Motor neuron (in vitro differentiated cells): ENCODE measurements around the gene TMEM44. TPM values are rescaled to one million over a fixed set of nuclear protein-coding genes. Genes with fewer than 3 reads are reported as not detected.

Source experiments
- ATAC-seq, 8 experiments: fragments of 200-7000 bp; cut with Tn5 transposase; replicated peaks in 6 of 8; 2 replicates each; pipeline ENCODE4 v1.8.0; 2021; ENCODE audit warnings: mild to moderate bottlenecking in 8 of 8, moderate library complexity in 8 of 8
- H3K27ac ChIP-seq, 2 donors: fragments of 250-450 bp; sonication (Bioruptor Pico); 2 replicates each; pipeline ENCODE4 v1.9.0; 2021; ENCODE audit warnings: antibody characterized with exemption in 2 of 2, mild to moderate bottlenecking in 2 of 2, moderate library complexity in 1 of 2
- H3K4me1 ChIP-seq, 2 donors: fragments of 250-450 bp; sonication (Bioruptor Pico); replicated peaks in 1 of 2; 2 replicates each; pipeline ENCODE4 v1.6.1; 2021; ENCODE audit warnings: antibody characterized with exemption in 2 of 2, mild to moderate bottlenecking in 2 of 2, moderate library complexity in 1 of 2
- H3K4me3 ChIP-seq, 5 donors: fragments of 250-450 bp; sonication (Bioruptor Pico); 2 replicates each; pipeline ENCODE4 v1.9.0; 2021; ENCODE audit warnings: antibody characterized with exemption in 5 of 5, mild to moderate bottlenecking in 5 of 5, moderate library complexity in 4 of 5
- WGBS, 10 experiments: fragments of 450-650 bp; shearing (Covaris generic); methylation state at CpG; one replicate each; pipeline ENCODE4 v1.0.0; 2022; 5-methylcytosine and 5-hydroxymethylcytosine counted together
- in situ Hi-C, 9 experiments: fragments of 400-800 bp; cut with MboI; loops; one replicate each; pipeline ENCODE4 v1.15.0; 2021; ENCODE audit warnings: low sequenced_read_pairs in 9 of 9, low pct_unique_long_range_greater_than_20kb in 2 of 9; ENCODE audit not compliant: unreplicated experiment in 9 of 9
- total RNA-seq, 8 experiments: library from RNA; unstranded; fragments of 300-600 nt; gene quantifications; 2 replicates each; pipeline versions ENCODE4 v1.2.3 to v1.2.4, GENCODE V29; 2022

Gene TMEM44
- total RNA-seq, result 10 to 100 TPM in 3 of 8 experiments, 1 to 10 TPM in 5; 6.9 to 13.6 (median 9.0) TPM

DNA sequence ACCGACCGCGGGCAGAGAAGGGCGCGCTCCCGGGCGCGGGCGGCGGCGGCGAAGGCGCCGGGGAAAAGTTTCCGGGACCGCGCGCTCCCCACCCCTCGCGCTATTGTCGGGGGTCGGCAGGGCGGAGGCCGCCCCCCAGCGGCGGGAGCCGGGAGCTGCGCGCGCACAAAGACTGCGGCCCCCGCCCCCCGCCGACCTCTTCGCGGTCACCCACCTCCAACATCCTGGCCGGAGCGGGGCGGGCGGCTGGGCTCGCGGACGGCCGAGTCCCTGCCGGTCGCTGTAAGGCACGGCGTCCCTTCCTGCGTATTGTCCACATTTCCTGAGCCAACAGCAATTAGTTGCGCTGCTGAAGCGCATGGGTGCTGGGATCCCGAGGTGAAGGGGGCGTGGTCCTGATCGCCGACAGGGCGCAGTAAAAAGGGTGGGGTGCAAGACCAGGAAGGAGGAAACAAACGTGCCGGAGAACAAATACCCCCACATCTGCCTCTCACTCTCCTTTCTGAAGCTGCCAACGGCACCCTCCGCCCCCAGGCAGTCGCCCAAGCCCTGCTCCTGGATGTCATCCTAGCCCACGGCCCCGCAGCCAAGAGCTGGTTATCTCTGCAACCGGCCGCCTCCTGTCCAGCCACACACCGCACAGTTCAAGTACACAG lies at the start of gene TMEM44:
Gene TMEM44, minus strand, starts transcription at position 71 of the 656 bp plus-strand sequence. CDS start 204 bp downstream, outside the sequence.
- no peaks in the 10 kb centered on the region for H3K4me1 ChIP-seq
- H3K4me3 ChIP-seq, result peak within 1 kb of the TSS; percentile 64 to 85 (median 66)
- peak; percentile 87 to 93 (median 91) for ATAC-seq
- in situ Hi-C loops, result no loop called here
- WGBS, 10 experiments, result 0 to 32% (median 3%) methylated on average over 1 to 7 of the region's 66 CpGs; no CpG with 5 or more reads in 3 of the 10 experiments
- peak within 1 kb of the TSS; percentile 10 to 67 for H3K27ac ChIP-seq

DNA sequence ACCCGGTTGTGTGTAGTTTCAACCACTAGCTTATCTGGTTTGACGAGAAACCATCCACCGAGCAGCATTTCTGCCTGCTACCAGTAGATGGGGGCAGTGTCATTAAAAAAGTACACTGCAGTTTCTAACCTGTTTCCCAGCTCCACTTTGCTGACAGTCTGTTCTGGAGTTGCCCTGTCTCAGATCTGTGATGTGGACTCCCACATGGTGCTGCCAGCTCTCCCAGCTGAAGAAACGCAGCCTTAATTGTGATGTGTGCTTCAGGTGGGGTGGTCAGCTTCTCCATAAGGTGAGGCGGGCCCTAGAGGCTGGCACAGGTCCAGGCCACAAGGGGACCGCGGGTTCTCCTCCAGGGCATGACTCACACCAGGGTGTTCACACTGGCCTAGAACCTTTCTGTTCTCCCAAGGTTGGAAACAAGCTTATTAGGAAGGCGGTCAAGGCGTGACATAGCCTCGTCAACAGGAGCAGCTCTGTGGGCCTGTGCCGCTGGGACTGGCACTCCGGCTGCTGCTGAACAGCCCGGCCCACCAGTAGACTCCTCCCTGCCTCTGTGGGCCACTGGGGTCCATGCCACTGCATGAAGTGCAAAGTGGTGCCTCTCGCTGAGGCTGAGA lies 49.6 kb upstream of the TMEM44 start:
- in situ Hi-C loops, result loop anchor here (10.0 to 25.0 kb wide), 10 partner anchors 179 to 854 kb away; partner anchors contain the start of genes XXYLT1 (in 2 of the 9) and PPP1R2 (in 1 of the 9)
- WGBS, 10 experiments, result 0 to 87% (median 33%) methylated on average over 1 to 5 of the region's 14 CpGs; no CpG with 5 or more reads in 3 of the 10 experiments
- ATAC-seq, result peak; percentile 41 to 71 (median 52)
- Histone ChIP-seq H3K27ac (no peak overlapping the region), H3K4me1 (peaks cover 4 to 5% of the 10 kb centered on the region in 2 donors), H3K4me3 (no peak overlapping the region)

GRCh38 chr3:194682189-194682693 lies 49.0 kb upstream of the TMEM44 start:
- Histone ChIP-seq H3K4me3 (no peak overlapping the region), H3K27ac (no peak overlapping the region), H3K4me1 (peaks cover 4 to 5% of the 10 kb centered on the region in 2 donors)
- in situ Hi-C loops, result loop anchor here (10.0 to 25.0 kb wide), 10 partner anchors 180 to 855 kb away; partner anchors contain the start of genes XXYLT1 (in 2 of the 9) and PPP1R2 (in 1 of the 9)
- no peak for ATAC-seq
- 0 to 82% (median 23%) methylated on average over 1 to 4 of the region's 4 CpGs; no CpG with 5 or more reads in 2 of the 10 experiments for WGBS, 10 experiments

- Histone ChIP-seq H3K4me3 (no peak overlapping the region), H3K27ac (no peak overlapping the region), H3K4me1 (peaks cover 4 to 5% of the 10 kb centered on the region in 2 donors)
- ATAC-seq, result no peak
- 50 to 100% (median 68%) methylated on average over 1 to 9 of the region's 11 CpGs for WGBS, 10 experiments
- in situ Hi-C loops, result loop anchor here (10.0 to 25.0 kb wide), 10 partner anchors 181 to 856 kb away; partner anchors contain the start of genes XXYLT1 (in 2 of the 9) and PPP1R2 (in 1 of the 9)
These were observed 47.8 kb upstream of the TMEM44 start for GRCh38 chr3:194680888-194681615.

- peaks cover 0 to 2% of the 10 kb centered on the region in 2 donors for H3K4me1 ChIP-seq
- H3K4me3 ChIP-seq, result no peak overlapping the region
- no peak for ATAC-seq
- 0 to 80% (median 50%) methylated on average over 1 of the region's 1 CpG; no CpG with 5 or more reads in 3 of the 10 experiments for WGBS, 10 experiments
- in situ Hi-C loops, result loop anchor here (10.0 to 25.0 kb wide), 10 partner anchors 186 to 861 kb away; partner anchors contain the start of genes XXYLT1 (in 2 of the 9) and PPP1R2 (in 1 of the 9)
- H3K27ac ChIP-seq, result no peak overlapping the region
These were observed 43.3 kb upstream of the TMEM44 start for GRCh38 chr3:194676471-194676870.

DNA sequence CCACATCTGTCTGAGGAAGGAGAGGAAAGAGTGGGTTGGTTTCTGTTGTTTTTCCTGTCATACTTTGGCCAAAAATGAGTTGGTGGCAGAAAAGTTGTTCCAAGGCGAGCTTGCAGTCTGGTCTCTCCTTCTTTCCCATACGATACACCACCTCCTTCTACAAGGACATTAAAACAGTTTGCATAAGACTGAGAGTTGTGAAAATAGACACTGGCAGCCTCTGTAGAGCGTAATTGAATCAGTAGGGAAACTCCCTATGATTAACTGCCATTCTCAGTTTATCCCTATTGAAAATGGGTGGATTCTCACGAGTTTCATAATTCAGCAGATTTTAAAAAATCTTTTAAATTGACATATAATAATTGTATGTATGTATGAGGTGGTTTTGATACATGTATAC lies 42.5 kb upstream of the TMEM44 start:
- 0 to 80% (median 35%) methylated on average over 1 to 4 of the region's 4 CpGs; no CpG with 5 or more reads in 2 of the 10 experiments for WGBS, 10 experiments
- Histone ChIP-seq H3K4me3 (no peak overlapping the region), H3K27ac (no peak overlapping the region), H3K4me1 (peaks cover 2 to 5% of the 10 kb centered on the region in 2 donors)
- in situ Hi-C loops, result loop anchor here (10.0 to 25.0 kb wide), 10 partner anchors 187 to 862 kb away; partner anchors contain the start of genes XXYLT1 (in 2 of the 9) and PPP1R2 (in 1 of the 9)
- peak in 2 of 8 experiments; percentile 13 to 25 for ATAC-seq

DNA sequence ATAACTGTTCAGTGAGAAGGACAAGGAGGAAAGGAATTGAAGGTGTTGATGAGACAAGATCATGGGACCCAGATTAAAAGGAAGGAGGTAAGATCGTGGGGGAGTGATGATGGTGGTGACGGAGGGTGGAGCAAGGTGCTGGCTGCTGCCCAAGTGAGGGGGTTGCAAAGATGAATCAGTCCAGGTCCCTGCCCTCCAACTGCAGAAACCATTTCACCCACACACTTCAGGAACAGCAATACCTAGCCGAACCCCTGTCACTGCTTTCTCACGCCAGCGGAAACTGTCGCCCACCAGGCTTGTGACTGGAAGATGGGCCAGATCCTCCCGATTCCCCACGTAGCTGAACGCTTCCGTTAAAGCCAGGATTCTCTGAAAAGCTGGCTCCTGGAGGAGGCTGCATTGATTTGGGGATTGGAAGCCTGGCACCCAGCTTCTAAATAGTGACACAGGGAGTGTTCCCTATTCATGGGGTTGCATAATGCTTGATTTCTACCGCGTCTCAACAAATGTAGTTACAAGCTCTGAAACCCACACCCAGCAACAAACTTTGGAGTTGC lies 41.9 kb upstream of the TMEM44 start:
- 7 to 58% (median 24%) methylated on average over 1 to 6 of the region's 12 CpGs; no CpG with 5 or more reads in 4 of the 10 experiments for WGBS, 10 experiments
- no peak overlapping the region for H3K27ac ChIP-seq
- H3K4me1 ChIP-seq, result peaks cover 2 to 5% of the 10 kb centered on the region in 2 donors
- H3K4me3 ChIP-seq, result no peak overlapping the region
- peak in 2 of 8 experiments; percentile 20 to 47 for ATAC-seq
- in situ Hi-C loops, result loop anchor here (10.0 to 25.0 kb wide), 10 partner anchors 187 to 862 kb away; partner anchors contain the start of genes XXYLT1 (in 2 of the 9) and PPP1R2 (in 1 of the 9)

DNA sequence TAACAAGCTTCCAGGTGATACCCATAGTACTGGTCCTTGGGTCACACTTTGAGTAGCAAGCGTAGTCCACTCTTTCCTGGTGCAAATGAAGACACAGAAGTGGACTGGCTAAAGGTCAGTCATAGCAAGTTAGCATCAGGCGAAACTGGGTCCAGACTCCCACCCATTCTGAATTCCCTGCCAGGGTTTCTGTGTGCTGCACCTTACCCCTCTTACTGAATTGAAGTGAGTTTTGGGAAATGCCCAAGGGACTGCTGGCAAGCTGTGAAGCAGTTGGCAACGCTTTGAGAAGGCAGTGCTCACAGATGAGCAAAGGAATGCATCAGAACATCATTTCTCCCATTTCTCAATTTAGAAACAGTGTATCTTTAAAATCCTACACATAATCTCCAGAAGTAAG lies 40.5 kb upstream of the TMEM44 start:
- H3K27ac ChIP-seq, result no peak overlapping the region
- in situ Hi-C loops, result loop anchor here in 2 of 9 experiments (10.0 kb wide), 2 partner anchors 581 to 591 kb away; no protein-coding TSS in a partner anchor
- H3K4me1 ChIP-seq, result peaks cover 2 to 5% of the 10 kb centered on the region in 2 donors
- no peak for ATAC-seq
- WGBS, 10 experiments, result 0 to 100% (median 78%) methylated on average over 1 to 3 of the region's 3 CpGs; no CpG with 5 or more reads in 3 of the 10 experiments
- no peak overlapping the region for H3K4me3 ChIP-seq

GRCh38 chr3:194672876-194673275 lies 39.7 kb upstream of the TMEM44 start:
- H3K27ac ChIP-seq, result peak overlapping the region in 1 of 2 donors; percentile 95
- ATAC-seq, result peak in 1 of 8 experiments; percentile 1

GRCh38 chr3:194671900-194672808 lies 38.9 kb upstream of the TMEM44 start, which contains the start of gene LSG1:
TSS of gene LSG1 (minus strand) at chr3:194672191. CDS start at chr3:194672162, 29 bp downstream.
- peak within 1 kb of the TSS; percentile 46 to 68 (median 50) for H3K4me3 ChIP-seq
- H3K27ac ChIP-seq, result peak within 1 kb of the TSS; percentile 74 to 95
- peaks cover 2 to 5% of the 10 kb centered on the region in 2 donors for H3K4me1 ChIP-seq
- 0 to 7% (median 1%) methylated on average over 3 to 50 of the region's 57 CpGs; no CpG with 5 or more reads in 1 of the 10 experiments for WGBS, 10 experiments
- in situ Hi-C loops, result loop anchor here in 2 of 9 experiments (10.0 kb wide), 2 partner anchors 583 to 593 kb away; no protein-coding TSS in a partner anchor
- ATAC-seq, result peak; percentile 82 to 97 (median 96)

More at GRCh38 chr3:194672876-194673275, 39.7 kb upstream of the TMEM44 start:
- 0 to 80% (median 32%) methylated on average over 1 to 4 of the region's 5 CpGs; no CpG with 5 or more reads in 1 of the 10 experiments for WGBS, 10 experiments
- in situ Hi-C loops, result loop anchor here in 2 of 9 experiments (10.0 kb wide), 2 partner anchors 582 to 592 kb away; no protein-coding TSS in a partner anchor
- Histone ChIP-seq H3K4me3 (peak overlapping the region; percentile 46 to 68 (median 50)), H3K4me1 (peaks cover 2 to 5% of the 10 kb centered on the region in 2 donors)
